HepG2 (cell line): ENCODE data around the gene TCF12. TPM values are rescaled to one million over a fixed set of nuclear protein-coding genes. Genes with fewer than 3 reads are reported as not detected.

Source experiments
- ATAC-seq: fragments of 200-7000 bp; cut with Tn5 transposase; 3 replicates; pipeline ENCODE4 v1.9.1; 2020; ENCODE audit warnings: mild to moderate bottlenecking, moderate library complexity
- BruUV-seq: library from RNA; stranded (reverse); fragments of 400-500 nt; replicated peaks from 2 replicates; lab custom pipeline; 2021; lab: Mats Ljungman, UMichigan
- CTCF ChIA-PET: fragments of 300-600 bp; formaldehyde crosslinking; extraction: SDS; loops from one replicate; lab custom pipeline; 2021; ENCODE audit warnings: low total read pairs, inconsistent platforms, low intra/inter-chr PET ratio; lab: Yijun Ruan, JAX
- POLR2A ChIA-PET: fragments of 350-600 bp; sonication (Branson Sonifier 250); formaldehyde crosslinking; loops from one replicate; lab custom pipeline; 2020; ENCODE audit warnings: antibody characterized with exemption, inconsistent platforms; lab: Yijun Ruan, JAX
- DNase-seq: peaks from one replicate; pipeline ENCODE4 v3.0.0-alpha.2; 2015; ENCODE audit warnings: low spot score
- FAIRE-seq: peaks from 3 replicates; lab custom pipeline; 2011; peaks lifted over from hg19 to GRCh38; lab: Jason Lieb, UNC
- H2AFZ ChIP-seq: one replicate; pipeline ENCODE4 v1.6.1; 2011; ENCODE audit warnings: low read length, inconsistent platforms
- H3K27ac ChIP-seq: fragments of 300-600 bp; 3 replicates; pipeline ENCODE4 v1.8.0; 2011; ENCODE audit warnings: mixed run types, mild to moderate bottlenecking, mixed read lengths, low read length, inconsistent platforms; ENCODE audit not compliant: insufficient read depth; ENCODE audit errors: extremely low read length
- H3K27me3 ChIP-seq, 2 experiments: fragments of 200-600 bp in 1 of 2; 2 replicates in 1 of 2; 3 replicates in 1 of 2; pipeline versions ENCODE4 v1.6.0 to v1.8.0; 2011; ENCODE audit warnings: low read length in 2 of 2, mild to moderate bottlenecking in 2 of 2, moderate library complexity in 2 of 2, inconsistent platforms in 1 of 2; ENCODE audit not compliant: insufficient read depth in 2 of 2, control insufficient read depth in 1 of 2
- H3K36me3 ChIP-seq, 2 experiments: fragments of 200-600 bp in 1 of 2; replicated peaks in 1 of 2; 2 replicates in 1 of 2; 3 replicates in 1 of 2; pipeline versions ENCODE4 v1.5.1 to v1.8.0; 2011; ENCODE audit warnings: low read length in 2 of 2, inconsistent platforms in 1 of 2; ENCODE audit not compliant: insufficient read depth in 2 of 2, control insufficient read depth in 1 of 2
- H3K4me1 ChIP-seq: 2 replicates; pipeline ENCODE4 v1.5.1; 2012; ENCODE audit warnings: low read length, inconsistent platforms; ENCODE audit not compliant: insufficient read depth
- H3K4me2 ChIP-seq: 2 replicates; pipeline ENCODE4 v1.6.0; 2011; ENCODE audit warnings: low read depth, low read length, inconsistent platforms
- H3K4me3 ChIP-seq, 3 experiments: fragments of 200-600 bp in 1 of 3; sonication (generic), shearing (Covaris generic) in 1 of 3; replicated peaks in 1 of 3; 2 replicates each; pipeline ENCODE4 v1.5.1; 2011 to 2016; ENCODE audit warnings: low read length in 3 of 3, inconsistent platforms in 2 of 3, low read depth in 2 of 3, mild to moderate bottlenecking in 2 of 3, control low read depth in 1 of 3, mixed read lengths in 1 of 3; ENCODE audit not compliant: insufficient read depth in 1 of 3
- H3K79me2 ChIP-seq: one replicate; pipeline ENCODE4 v1.6.1; 2011; ENCODE audit warnings: low read length, inconsistent platforms; ENCODE audit not compliant: insufficient read depth
- H3K9ac ChIP-seq: 2 replicates; pipeline ENCODE4 v1.6.0; 2011; ENCODE audit warnings: mild to moderate bottlenecking, low read depth, low read length, inconsistent platforms; ENCODE audit not compliant: insufficient read depth
- H3K9me3 ChIP-seq: 2 replicates; pipeline ENCODE4 v1.5.1; 2012; ENCODE audit warnings: mild to moderate bottlenecking, low read length
- H4K20me1 ChIP-seq: 2 replicates; pipeline ENCODE4 v1.6.0; 2011; ENCODE audit warnings: inconsistent platforms, mild to moderate bottlenecking, low read length, moderate library complexity; ENCODE audit not compliant: insufficient read depth
- CEBPB ChIP-seq: IDR thresholded peaks from 2 replicates; pipeline ENCODE4 v1.6.1; 2011; ENCODE audit warnings: low read depth, low read length, improper control_type of control experiment, borderline replicate concordance
- DNMT1 ChIP-seq: sonication (generic); formaldehyde crosslinking; IDR thresholded peaks from 2 replicates; pipeline ENCODE4 v1.5.1; 2020; ENCODE audit warnings: mild to moderate bottlenecking, missing genetic modification reagents
- HDAC1 ChIP-seq: sonication (generic); formaldehyde crosslinking; IDR thresholded peaks from 2 replicates; pipeline ENCODE4 v1.5.1; 2020; ENCODE audit warnings: mild to moderate bottlenecking, missing genetic modification reagents
- MIER3 ChIP-seq: IDR thresholded peaks from 2 replicates; pipeline ENCODE4 v1.6.1; 2016; ENCODE audit warnings: missing compliant biosample characterization, borderline replicate concordance
- NFKBIZ ChIP-seq: IDR thresholded peaks from 2 replicates; pipeline ENCODE4 v1.6.1; 2018; ENCODE audit warnings: missing genetic modification reagents, missing compliant biosample characterization
- RELA ChIP-seq: sonication (generic); formaldehyde crosslinking; IDR thresholded peaks from 2 replicates; pipeline ENCODE4 v1.4.0; 2020; ENCODE audit warnings: missing genetic modification reagents
- SIX1 ChIP-seq: sonication (generic); formaldehyde crosslinking; IDR thresholded peaks from 2 replicates; pipeline ENCODE4 v1.4.0; 2020; ENCODE audit warnings: missing genetic modification reagents, borderline replicate concordance
- SMARCE1 ChIP-seq: fragments of 450-650 bp; IDR thresholded peaks from 2 replicates; pipeline ENCODE4 v1.6.1; 2017; ENCODE audit warnings: borderline replicate concordance
- ZBTB8A ChIP-seq: sonication (generic); formaldehyde crosslinking; IDR thresholded peaks from 2 replicates; pipeline ENCODE4 v1.4.0; 2020; ENCODE audit warnings: mild to moderate bottlenecking, low read depth, missing genetic modification reagents, borderline replicate concordance
- ZKSCAN5 ChIP-seq: sonication (generic); formaldehyde crosslinking; IDR thresholded peaks from 2 replicates; pipeline ENCODE4 v1.5.1; 2020; ENCODE audit warnings: mild to moderate bottlenecking, missing genetic modification reagents
- ZNF230 ChIP-seq: sonication (generic); formaldehyde crosslinking; IDR thresholded peaks from 2 replicates; pipeline ENCODE4 v1.4.0; 2020; ENCODE audit warnings: mild to moderate bottlenecking, missing genetic modification reagents
- ZNF33A ChIP-seq: sonication (generic); formaldehyde crosslinking; IDR thresholded peaks from 2 replicates; pipeline ENCODE4 v1.5.1; 2020; ENCODE audit warnings: missing genetic modification reagents, mild to moderate bottlenecking, moderate library complexity, borderline replicate concordance
- ZNF446 ChIP-seq: sonication (generic); formaldehyde crosslinking; IDR thresholded peaks from 2 replicates; pipeline ENCODE4 v1.5.0; 2020; ENCODE audit warnings: mild to moderate bottlenecking, missing genetic modification reagents
- ZNF891 ChIP-seq: sonication (generic); formaldehyde crosslinking; IDR thresholded peaks from 2 replicates; pipeline ENCODE4 v1.5.0; 2020; ENCODE audit warnings: mild to moderate bottlenecking, missing genetic modification reagents
- WGBS: methylation state at CpG from one replicate; pipeline ENCODE4 v1.1.6; 2017; ENCODE audit warnings: low lambda C conversion rate; 5-methylcytosine and 5-hydroxymethylcytosine counted together
- in situ Hi-C: cut with HindIII; loops from 2 replicates; pipeline ENCODE4 v1.10.0; 2017; ENCODE audit warnings: low pct_unique_long_range_greater_than_20kb; ENCODE audit not compliant: extremely low pct_ligation_motif_present
- intact Hi-C: fragments of 100-400 bp; cut with micrococcal nuclease; formaldehyde crosslinking; loops from one replicate; pipeline ENCODE4 v1.10.0; 2022; ENCODE audit not compliant: unreplicated experiment
- polyA plus RNA-seq, 8 experiments: library from polyadenylated mRNA; depleted of rRNA in 3 of 8; stranded (reverse) in 7 of 8; unstranded in 1 of 8; fragments of >200 nt; fragmentation: Illumina TruSeq in 4 of 8; extraction: Trizol in 4 of 8; gene quantifications; 2 replicates each; pipeline versions ENCODE4 v1.2.1 to v1.2.3, GENCODE V29; 2011 to 2016; ENCODE audit warnings: low read depth in 4 of 8, missing spikeins in 1 of 8, mixed read lengths in 1 of 8; ENCODE audit not compliant: insufficient read depth in 1 of 8
- total RNA-seq, 5 experiments: library from RNA; depleted of rRNA; stranded (reverse); fragments of >200 nt; fragmentation: Illumina TruSeq; extraction: Trizol; gene quantifications; 2 replicates each; pipeline ENCODE4 v1.2.3, GENCODE V29; 2016; ENCODE audit warnings: low read depth in 1 of 5
- TF ChIP-seq, protein P1 (sequence below): sonication (generic); formaldehyde crosslinking; IDR thresholded peaks from 2 replicates; pipeline ENCODE4 v1.5.0; 2020; ENCODE audit warnings: missing genetic modification reagents

Gene TCF12
- total and polyA plus RNA-seq, 2 of the 13 experiments (the other 11 are each of a cell fraction or from before 2014, with no cell fraction given): 48.6 to 51.1 TPM

- CTCF ChIA-PET: no interaction called here
- no peak overlapping the region for H3K27ac ChIP-seq
- intact Hi-C loops: no loop called here
- H4K20me1 ChIP-seq: no peaks in the 10 kb centered on the region
- TF ChIP-seq SMARCE1 (no peak), SIX1 (no peak), ZNF33A (CRISPR knock-in tag) (no peak), ZNF230 (no peak), ZKSCAN5 (no peak), RELA (CRISPR knock-in tag) (no peak), DNMT1 (no peak), HDAC1 (CRISPR knock-in tag) (no peak), NFKBIZ (CRISPR knock-in tag) (no peak), MIER3 (no peak), CEBPB (no peak), ZBTB8A (no peak), ZNF891 (CRISPR knock-in tag) (no peak), ZNF446 (CRISPR knock-in tag) (no peak)
- TF ChIP-seq, protein P1, sequence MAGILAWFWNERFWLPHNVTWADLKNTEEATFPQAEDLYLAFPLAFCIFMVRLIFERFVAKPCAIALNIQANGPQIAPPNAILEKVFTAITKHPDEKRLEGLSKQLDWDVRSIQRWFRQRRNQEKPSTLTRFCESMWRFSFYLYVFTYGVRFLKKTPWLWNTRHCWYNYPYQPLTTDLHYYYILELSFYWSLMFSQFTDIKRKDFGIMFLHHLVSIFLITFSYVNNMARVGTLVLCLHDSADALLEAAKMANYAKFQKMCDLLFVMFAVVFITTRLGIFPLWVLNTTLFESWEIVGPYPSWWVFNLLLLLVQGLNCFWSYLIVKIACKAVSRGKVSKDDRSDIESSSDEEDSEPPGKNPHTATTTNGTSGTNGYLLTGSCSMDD (CRISPR knock-in tag): no peak
- peaks cover 9% of the 10 kb centered on the region; the same call in 1 of the 2 replicates for H3K9me3 ChIP-seq
- H2AFZ ChIP-seq: no peak overlapping the region
- no peak for ATAC-seq
- in situ Hi-C loops: loop anchor here (25.0 kb wide), 1 partner anchor 385 kb away; no protein-coding TSS in a partner anchor
- no peak for DNase-seq
- H3K79me2 ChIP-seq: no peaks in the 10 kb centered on the region
- no peak overlapping the region for H3K9ac ChIP-seq
- no peak overlapping the region for H3K4me3 ChIP-seq
- FAIRE-seq: no peak
- H3K36me3 ChIP-seq: peaks cover 0 to 6% of the 10 kb centered on the region in 2 experiments; a peak in 3 of 5 replicates
- H3K4me1 ChIP-seq: peaks cover 13% of the 10 kb centered on the region; the same call in 1 of the 2 replicates
- WGBS: 100% methylated on average over 1 of the region's 1 CpG
- H3K4me2 ChIP-seq: no peak overlapping the region
- POLR2A ChIA-PET: no interaction called here
- no TSS peak for BruUV-seq
- H3K27me3 ChIP-seq: no peaks in the 10 kb centered on the region
Observed at GRCh38 chr15:57152133-57152532, 233.7 kb downstream of the TCF12 start.
